GM12878 (cell line): ENCODE data around the gene CYP4A22. TPM values are rescaled to one million over a fixed set of nuclear protein-coding genes. Genes with fewer than 3 reads are reported as not detected.
A peak's percentile ranks its signal among the peaks of the same experiment; 100 is the strongest.
"Not testable (repeated sequence)": the region's sequence is repeated elsewhere in the genome, so short reads cannot be mapped to it uniquely, and the experiment has no call there.

Experiments
- ATAC-seq: fragments of 200-7000 bp; cut with Tn5 transposase; 3 replicates; pipeline ENCODE4 v1.9.1; 2020; ENCODE audit warnings: mild to moderate bottlenecking, moderate library complexity
- BruUV-seq: library from RNA; stranded (reverse); fragments of 400-500 nt; replicated peaks from 2 replicates; lab custom pipeline; 2021; lab: Mats Ljungman, UMichigan
- CTCF ChIA-PET: fragments of 300-600 bp; sonication (Branson Sonifier 250); formaldehyde crosslinking; extraction: SDS; loops from one replicate; lab custom pipeline; 2021; ENCODE audit warnings: inconsistent platforms; lab: Yijun Ruan, JAX
- POLR2A ChIA-PET: fragments of 350-600 bp; formaldehyde crosslinking; extraction: SDS; loops from one replicate; lab custom pipeline; 2021; ENCODE audit warnings: inconsistent platforms; lab: Charles Lee
- RAD21 ChIA-PET: fragments of 300-600 bp; sonication (Branson Sonifier 250); formaldehyde crosslinking; loops from one replicate; lab custom pipeline; 2023; ENCODE audit warnings: antibody characterized with exemption; ENCODE audit not compliant: unreplicated experiment; lab: Charles Lee
- SMC1A ChIA-PET: fragments of 300-600 bp; sonication (Branson Sonifier 250); formaldehyde crosslinking; loops from one replicate; lab custom pipeline; 2023; ENCODE audit not compliant: unreplicated experiment, uncharacterized antibody; lab: Charles Lee
- DNase-seq: peaks from one replicate; pipeline ENCODE4 v3.0.0-alpha.2; 2011; ENCODE audit warnings: low read depth, low spot score
- FAIRE-seq: peaks from 3 replicates; lab custom pipeline; 2011; peaks lifted over from hg19 to GRCh38; lab: Jason Lieb, UNC
- H2AFZ ChIP-seq: 2 replicates; pipeline ENCODE4 v1.6.0; 2011; ENCODE audit warnings: low read depth, low read length, control low read depth; ENCODE audit not compliant: control insufficient read depth
- H3K27ac ChIP-seq: 2 replicates; pipeline ENCODE4 v1.5.1; 2011; ENCODE audit warnings: control low read depth; ENCODE audit not compliant: control insufficient read depth, insufficient read depth
- H3K27me3 ChIP-seq, 2 experiments: replicated peaks in 1 of 2; 2 replicates each; pipeline versions ENCODE4 v1.6.0 to v1.6.1; 2011; ENCODE audit warnings: low read length in 1 of 2; ENCODE audit not compliant: control insufficient read depth in 2 of 2, insufficient read depth in 2 of 2
- H3K36me3 ChIP-seq, 2 experiments: 2 replicates each; pipeline ENCODE4 v1.5.1; 2011; ENCODE audit warnings: low read length in 1 of 2; ENCODE audit not compliant: control insufficient read depth in 2 of 2, insufficient read depth in 2 of 2
- H3K4me1 ChIP-seq: 2 replicates; pipeline ENCODE4 v1.6.1; 2011; ENCODE audit warnings: mild to moderate bottlenecking, low read length, moderate library complexity, mixed read lengths; ENCODE audit not compliant: control insufficient read depth, insufficient read depth
- H3K4me2 ChIP-seq: 2 replicates; pipeline ENCODE4 v1.6.0; 2011; ENCODE audit warnings: control low read depth; ENCODE audit not compliant: control insufficient read depth, insufficient read depth
- H3K4me3 ChIP-seq: fragments of 200-600 bp; sonication (generic); 2 replicates; pipeline ENCODE4 v1.5.1; 2016
- H3K79me2 ChIP-seq: 2 replicates; pipeline ENCODE4 v1.6.0; 2011; ENCODE audit warnings: low read length; ENCODE audit not compliant: control insufficient read depth, insufficient read depth
- H3K9ac ChIP-seq: 2 replicates; pipeline ENCODE4 v1.8.0; 2011; ENCODE audit warnings: low read length, control low read depth, mixed read lengths; ENCODE audit not compliant: control insufficient read depth, insufficient read depth
- H3K9me3 ChIP-seq: replicated peaks from 3 replicates; pipeline ENCODE4 v1.5.1; 2011; ENCODE audit warnings: mild to moderate bottlenecking, low read length; ENCODE audit not compliant: control insufficient read depth, insufficient read depth
- H4K20me1 ChIP-seq: 2 replicates; pipeline ENCODE4 v1.6.0; 2011; ENCODE audit not compliant: control insufficient read depth, insufficient read depth
- BACH1 ChIP-seq: fragments of 450-650 bp; IDR thresholded peaks from 2 replicates; pipeline ENCODE4 v1.6.1; 2017; ENCODE audit warnings: mild to moderate bottlenecking, borderline replicate concordance
- CBX3 ChIP-seq: fragments of 200-600 bp; sonication (generic); IDR thresholded peaks from 2 replicates; pipeline ENCODE4 v1.6.1; 2016; ENCODE audit warnings: low read depth, borderline replicate concordance
- CBX5 ChIP-seq: sonication (generic); IDR thresholded peaks from 2 replicates; pipeline ENCODE4 v1.6.1; 2016; ENCODE audit warnings: low read depth, moderate library complexity, mild to moderate bottlenecking, inconsistent platforms
- CTCF ChIP-seq, 3 experiments: IDR thresholded peaks in 2 of 3; conservative IDR thresholded peaks in 1 of 3; 2 replicates each; pipeline ENCODE4 v1.5.1; 2011; ENCODE audit warnings: low read depth in 3 of 3, low read length in 3 of 3, mild to moderate bottlenecking in 3 of 3, control low read depth in 2 of 3, moderate library complexity in 2 of 3, inconsistent platforms in 1 of 3, mixed read lengths in 1 of 3; ENCODE audit not compliant: control insufficient read depth in 2 of 3, insufficient read depth in 1 of 3; ENCODE audit errors: extremely low read depth in 1 of 3
- DPF2 ChIP-seq: fragments of 450-650 bp; IDR thresholded peaks from 2 replicates; pipeline ENCODE4 v1.6.1; 2017; ENCODE audit warnings: mild to moderate bottlenecking
- EED ChIP-seq: sonication (generic); IDR thresholded peaks from 2 replicates; pipeline ENCODE4 v1.6.1; 2016; ENCODE audit warnings: antibody characterized with exemption, low read depth
- JUNB ChIP-seq: IDR thresholded peaks from 2 replicates; pipeline ENCODE4 v1.6.1; 2016; ENCODE audit warnings: antibody characterized with exemption, mild to moderate bottlenecking
- KLF5 ChIP-seq: fragments of 450-650 bp; IDR thresholded peaks from 2 replicates; pipeline ENCODE4 v1.6.1; 2014; ENCODE audit warnings: mild to moderate bottlenecking; ENCODE audit not compliant: partially characterized antibody
- LARP7 ChIP-seq: fragments of 450-650 bp; IDR thresholded peaks from 2 replicates; pipeline ENCODE4 v1.6.1; 2017; ENCODE audit warnings: mild to moderate bottlenecking
- MLLT1 ChIP-seq: fragments of 450-650 bp; IDR thresholded peaks from 2 replicates; pipeline ENCODE4 v1.6.1; 2016; ENCODE audit warnings: mild to moderate bottlenecking
- RAD21 ChIP-seq: IDR thresholded peaks from 2 replicates; pipeline ENCODE4 v1.6.1; 2011; ENCODE audit warnings: mild to moderate bottlenecking, low read depth, low read length, moderate library complexity; ENCODE audit not compliant: insufficient read depth
- RBBP5 ChIP-seq: fragments of 200-600 bp; sonication (generic); conservative IDR thresholded peaks from 2 replicates; pipeline ENCODE4 v1.6.1; 2016
- SMARCA5 ChIP-seq: fragments of 450-650 bp; IDR thresholded peaks from 2 replicates; pipeline ENCODE4 v1.6.1; 2017; ENCODE audit warnings: mild to moderate bottlenecking
- SMC3 ChIP-seq: IDR thresholded peaks from 2 replicates; pipeline ENCODE4 v1.6.1; 2011; ENCODE audit warnings: low read length, improper control_type of control experiment, borderline replicate concordance
- STAT1 ChIP-seq: fragments of 450-650 bp; conservative IDR thresholded peaks from 2 replicates; pipeline ENCODE4 v1.6.1; 2014; ENCODE audit warnings: antibody characterized with exemption, mild to moderate bottlenecking
- ZBED1 ChIP-seq: IDR thresholded peaks from 2 replicates; pipeline ENCODE4 v1.6.1; 2016; ENCODE audit warnings: borderline replicate concordance
- ZNF24 ChIP-seq: fragments of 450-650 bp; IDR thresholded peaks from 2 replicates; pipeline ENCODE4 v1.6.1; 2017; ENCODE audit warnings: antibody characterized with exemption, mild to moderate bottlenecking
- ZSCAN29 ChIP-seq: fragments of 450-650 bp; IDR thresholded peaks from 2 replicates; pipeline ENCODE4 v1.6.1; 2017; ENCODE audit warnings: mild to moderate bottlenecking, moderate library complexity
- WGBS: methylation state at CpG from one replicate; pipeline ENCODE4 v1.1.6; 2016; ENCODE audit warnings: low lambda C conversion rate; ENCODE audit not compliant: insufficient replicate concordance, insufficient coverage; ENCODE audit errors: missing lambda C conversion rate; 5-methylcytosine and 5-hydroxymethylcytosine counted together
- in situ Hi-C: fragments of 300-500 bp; cut with MboI; formaldehyde crosslinking; loops from 9 replicates; pipeline ENCODE4 v1.14.3; 2018; ENCODE audit warnings: mixed read lengths
- intact Hi-C: fragments of 100-400 bp; cut with micrococcal nuclease; formaldehyde crosslinking; loops from one replicate; pipeline ENCODE4 v1.14.2; 2022; ENCODE audit not compliant: unreplicated experiment
- polyA plus RNA-seq, 11 experiments: library from polyadenylated mRNA; depleted of rRNA in 4 of 11; unstranded in 6 of 11; stranded (reverse) in 5 of 11; fragments of >200 nt; fragmentation: Nextera tagmentation in 4 of 11; fragmentation: Illumina TruSeq in 1 of 11; extraction: Ambion mirVana in 4 of 11; extraction: Trizol in 1 of 11; gene quantifications; 1 replicate in 1 of 11; 2 replicates in 10 of 11; pipeline versions ENCODE4 v1.2.1 to v1.2.3, GENCODE V29; 2011 to 2016; ENCODE audit warnings: inconsistent platforms in 2 of 11, missing spikeins in 2 of 11, low read depth in 1 of 11
- total RNA-seq, 4 experiments: library from RNA; depleted of rRNA in 3 of 4; stranded (reverse); fragments of >200 nt in 3 of 4; fragmentation: Illumina TruSeq in 1 of 4; extraction: Trizol in 1 of 4; gene quantifications; 2 replicates each; pipeline versions ENCODE4 v1.2.1 to v1.2.3, GENCODE V29; 2013 to 2021

Gene CYP4A22
- total and polyA plus RNA-seq, 10 of the 15 experiments (the other 5 are each of a cell fraction or from before 2014, with no cell fraction given): not detected

GRCh38 chr1:47091476-47091875 is 45.8 kb upstream of the CYP4A22 start:
- SMC1A ChIA-PET, H2AFZ ChIP-seq, CTCF ChIA-PET, H3K9ac ChIP-seq, intact Hi-C loops, H3K27ac ChIP-seq, H3K4me1 ChIP-seq, H4K20me1 ChIP-seq, H3K4me3 ChIP-seq, POLR2A ChIA-PET, DNase-seq, H3K9me3 ChIP-seq, H3K36me3 ChIP-seq, RAD21 ChIA-PET: not testable (repeated sequence)
- 1% methylated on average over 3 of the region's 3 CpGs for WGBS
- peak; percentile 77 for FAIRE-seq
- peak in 1 of 3 experiments; percentile 25; a peak in 1 of 6 replicates for TF ChIP-seq CTCF (IDR thresholded peaks at IDR 0.05 in 2 of 3, conservative IDR thresholded peaks at IDR 0.05 in 1 of 3; ENCODE audit: control insufficient read depth in 2 of 3, extremely low read depth in 1 of 3, insufficient read depth in 1 of 3, low read depth in 3 of 3, low read length in 3 of 3)
- TF ChIP-seq SMARCA5: peak; percentile 68; the same call in 1 of the 2 replicates
- TF ChIP-seq RAD21: 0 out of 2 replicates have a peak, but pooled peaks have one; percentile 11
- TF ChIP-seq, all 136 proteins: peak for 3; not testable (repeated sequence) for 133
- BruUV-seq, H3K27me3 ChIP-seq, H3K79me2 ChIP-seq, H3K4me2 ChIP-seq, in situ Hi-C loops: not testable (repeated sequence)
- ATAC-seq: peak; percentile 31; the same call in 1 of the 3 replicates

- intact Hi-C loops (no loop called here), in situ Hi-C loops (no loop called here)
- H2AFZ ChIP-seq: no peak overlapping the region
- no peak overlapping the region for H3K27ac ChIP-seq
- no peak overlapping the region for H3K9ac ChIP-seq
- ChIA-PET POLR2A (no interaction called here), CTCF (interaction anchor here (1.5 kb wide), 1 partner anchor 110 kb away, joined by 4 read pairs; no protein-coding TSS in a partner anchor), RAD21 (no interaction called here), SMC1A (no interaction called here)
- WGBS: 27% methylated on average over 3 of the region's 3 CpGs
- H3K9me3 ChIP-seq: no peaks in the 10 kb centered on the region
- FAIRE-seq (no peak), DNase-seq (no peak), ATAC-seq (no peak)
- no peaks in the 10 kb centered on the region for H4K20me1 ChIP-seq
- H3K36me3 ChIP-seq: no peaks in the 10 kb centered on the region
- no peak overlapping the region for H3K4me3 ChIP-seq
- H3K4me2 ChIP-seq: no peak overlapping the region
- BruUV-seq: no TSS peak
- H3K4me1 ChIP-seq: no peaks in the 10 kb centered on the region
- no peaks in the 10 kb centered on the region for H3K79me2 ChIP-seq
- no peaks in the 10 kb centered on the region; a peak in 1 of 4 replicates for H3K27me3 ChIP-seq
- TF ChIP-seq ZBED1 (no peak), EED (no peak), KLF5 (no peak), STAT1 (no peak), MLLT1 (no peak), JUNB (no peak), ZNF24 (no peak), LARP7 (no peak), RBBP5 (no peak), DPF2 (no peak), ZSCAN29 (no peak), BACH1 (no peak), SMC3 (no peak), CBX5 (no peak), CBX3 (no peak)
Observed at GRCh38 chr1:47104816-47105215, 32.4 kb upstream of the CYP4A22 start.
